IPS-NIHi11 (cell line): ENCODE measurements around the gene PLCH2.
"Not testable (repeated sequence)": the region's sequence is repeated elsewhere in the genome, so short reads cannot be mapped to it uniquely, and the experiment has no call there.

Experiments
- DNase-seq: peaks from one replicate; pipeline ENCODE4 v3.0.0; 2012; ENCODE audit warnings: mixed read lengths, low spot score

Gene PLCH2

DNA sequence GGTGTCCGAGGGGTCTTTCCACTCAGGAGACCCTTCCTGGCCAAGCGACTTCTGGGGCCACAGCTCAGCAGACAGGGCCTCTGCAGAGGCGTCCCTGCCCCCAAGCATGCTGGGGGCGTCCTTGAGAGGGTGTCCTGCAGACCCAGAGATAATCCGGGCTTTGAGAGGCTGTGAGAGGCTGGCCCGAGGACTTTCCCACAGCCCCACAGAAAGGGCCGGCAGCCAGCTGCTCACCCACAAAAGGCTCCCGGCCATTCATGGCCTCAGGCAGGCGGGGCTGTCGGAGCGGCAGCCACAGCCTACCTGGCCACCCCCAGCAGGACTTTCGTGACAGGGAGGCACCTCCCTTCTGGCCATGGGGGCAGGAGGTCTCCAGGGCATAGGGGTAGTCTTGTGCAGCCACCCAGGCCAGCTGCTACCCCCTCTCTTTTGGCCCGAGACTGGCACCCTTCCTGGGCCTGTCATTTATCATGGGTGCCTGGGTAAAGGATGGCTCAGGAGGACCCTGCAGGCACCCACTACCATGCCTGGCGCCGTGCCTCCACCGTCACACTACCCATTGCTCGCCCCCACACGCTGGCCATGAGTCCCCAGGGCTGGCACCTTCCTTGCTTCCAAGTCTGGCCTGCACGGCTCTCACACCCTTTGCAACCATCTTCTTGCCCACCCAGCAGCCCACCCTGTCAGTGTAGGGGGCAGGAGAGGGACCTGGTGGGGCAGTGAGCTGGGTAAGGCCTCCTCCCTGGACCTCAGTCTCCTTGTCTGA is 69.0 kb downstream of the PLCH2 start:
- DNase-seq, result no peak

DNA sequence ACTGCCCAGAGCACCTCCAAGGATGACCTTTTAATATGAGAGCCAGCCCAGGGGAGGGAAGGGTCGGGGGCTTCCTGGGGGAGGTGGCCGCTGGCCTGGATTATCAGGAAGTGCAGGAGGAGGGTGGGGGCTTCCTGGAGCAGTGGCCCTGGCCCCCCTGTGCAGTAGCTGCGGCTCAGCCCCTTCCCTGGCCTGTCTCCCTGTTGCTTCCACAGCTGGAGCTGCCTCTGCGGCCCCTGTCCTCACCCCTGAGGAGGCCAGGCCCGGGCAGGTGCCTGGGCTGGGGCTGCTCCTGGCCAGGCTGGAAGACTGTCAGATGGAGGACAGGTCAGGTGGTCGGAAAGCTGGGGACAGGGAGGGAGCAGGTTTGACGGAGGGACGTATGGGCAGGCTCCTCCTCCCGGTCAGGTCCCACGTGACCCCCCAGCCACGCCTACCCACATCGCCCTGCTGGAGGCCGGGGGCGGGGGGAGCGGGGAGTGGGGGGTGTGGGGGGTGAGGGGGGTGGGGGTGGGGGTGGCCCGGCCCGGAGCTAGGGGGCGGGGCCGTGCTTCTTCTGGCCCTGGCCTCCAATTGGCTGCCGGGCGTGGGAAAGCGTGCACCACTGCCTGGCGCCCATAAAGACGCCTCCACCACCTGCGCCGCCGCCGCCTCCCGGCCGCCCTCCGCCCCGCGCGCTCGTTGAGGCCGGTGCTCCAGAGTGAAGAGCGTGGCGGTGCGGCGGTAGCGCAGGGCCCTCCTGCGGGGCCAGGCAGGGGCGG is 69.8 kb downstream of the PLCH2 start:
- DNase-seq, result peak; percentile 92

DNA sequence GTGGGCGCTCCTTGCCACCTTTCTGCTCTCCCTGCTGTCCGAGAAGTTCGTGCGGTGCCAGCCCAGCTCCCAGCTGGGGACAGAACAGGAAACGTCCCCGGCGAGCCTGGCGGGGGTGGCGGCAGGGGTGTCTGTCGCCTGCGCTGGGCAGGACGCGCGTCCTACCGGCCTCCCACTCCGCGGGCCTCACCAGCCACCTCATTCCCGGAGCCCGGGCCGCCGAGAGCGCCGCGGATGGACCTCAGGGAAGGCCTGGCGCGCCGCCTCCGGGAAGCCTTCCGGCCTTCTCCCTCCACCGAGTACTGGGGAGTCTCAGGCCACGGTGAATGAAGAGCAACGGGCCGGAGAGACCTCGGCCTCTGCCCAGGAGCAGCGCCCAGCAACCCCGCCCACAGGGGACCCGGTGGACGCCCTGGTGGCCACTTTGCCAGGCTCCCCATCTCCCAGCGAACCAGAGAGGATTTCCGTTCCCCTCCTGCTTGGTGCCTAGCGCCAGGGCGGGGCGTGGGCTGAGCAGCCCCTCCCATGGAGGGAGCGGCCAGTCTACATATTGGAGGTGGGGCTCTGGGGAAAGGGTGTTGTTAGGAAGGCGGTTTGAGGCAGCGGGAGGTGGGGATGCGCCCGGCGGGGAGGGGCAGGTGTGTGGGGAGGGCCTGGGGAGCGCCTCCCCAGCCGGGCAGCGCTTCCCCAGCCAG is 70.6 kb downstream of the PLCH2 start:
- peak; percentile 87 for DNase-seq

DNA sequence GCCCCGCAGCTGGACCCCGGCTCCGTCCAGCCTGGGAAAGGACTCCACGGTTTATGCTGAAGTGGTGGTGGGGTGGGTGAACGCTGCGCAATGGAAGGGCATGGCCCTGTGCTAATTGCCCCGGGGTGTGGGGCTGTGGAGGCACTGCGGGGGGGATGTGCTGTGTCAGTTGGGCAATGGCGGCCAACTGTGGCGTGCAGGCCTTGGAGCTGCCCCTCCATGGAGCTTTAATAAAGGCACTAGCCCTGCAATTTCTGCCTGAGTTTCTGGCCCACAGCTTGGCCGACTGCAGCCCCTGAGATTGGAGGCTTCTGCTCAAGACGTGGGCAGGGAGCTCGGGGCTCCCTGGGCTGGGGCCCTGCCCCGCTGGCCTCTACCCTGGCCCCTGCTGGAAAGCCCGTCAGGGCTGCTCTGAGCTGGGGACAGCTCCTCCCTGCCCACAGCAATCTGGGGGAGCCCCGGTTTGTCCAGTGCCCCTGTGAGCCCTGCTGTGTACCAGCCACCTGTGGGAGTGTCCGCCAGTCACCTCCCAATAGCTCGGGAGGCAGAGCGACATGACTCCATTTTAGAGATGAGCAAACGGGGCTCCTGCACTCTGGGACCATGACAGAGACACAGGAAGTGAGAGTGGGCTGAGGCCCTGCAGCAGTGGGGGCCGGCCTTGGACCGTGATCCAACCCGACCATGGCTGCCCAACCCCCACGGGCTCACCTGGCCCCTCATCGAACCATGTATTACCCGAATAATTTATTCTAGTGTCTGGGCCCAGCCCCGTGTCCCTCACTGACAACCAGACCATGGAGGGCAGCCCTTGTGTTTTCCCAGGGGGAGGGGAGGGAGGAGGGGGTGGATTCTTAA is 71.3 kb downstream of the PLCH2 start:
- no peak for DNase-seq

DNA sequence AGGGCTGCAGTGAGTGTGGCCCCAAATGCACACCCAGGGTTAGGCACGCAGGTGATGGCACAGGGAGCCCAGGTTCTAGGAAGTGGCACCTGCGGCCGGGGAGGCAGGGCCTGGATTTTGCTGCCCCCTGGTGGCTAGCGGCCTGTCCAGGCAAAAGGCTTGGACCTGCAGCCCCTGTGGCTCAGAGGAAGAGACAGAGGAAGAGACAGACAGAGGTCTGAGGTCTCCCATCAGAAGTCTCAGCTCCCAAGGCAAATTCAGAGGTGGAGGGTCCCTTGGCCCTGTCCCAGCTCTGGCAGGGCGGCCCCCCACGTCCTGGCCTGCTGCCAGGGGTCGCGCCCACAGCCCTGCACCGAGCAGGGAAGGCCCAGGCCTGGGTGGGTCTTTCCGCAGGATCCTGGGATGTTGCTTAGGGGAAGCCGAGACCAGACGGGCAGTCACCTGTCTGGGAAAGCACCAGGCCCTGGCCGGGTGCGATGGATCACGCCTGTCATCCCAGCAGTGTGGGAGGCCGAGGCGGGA is 72.0 kb downstream of the PLCH2 start:
- DNase-seq, result peak; percentile 85

DNA sequence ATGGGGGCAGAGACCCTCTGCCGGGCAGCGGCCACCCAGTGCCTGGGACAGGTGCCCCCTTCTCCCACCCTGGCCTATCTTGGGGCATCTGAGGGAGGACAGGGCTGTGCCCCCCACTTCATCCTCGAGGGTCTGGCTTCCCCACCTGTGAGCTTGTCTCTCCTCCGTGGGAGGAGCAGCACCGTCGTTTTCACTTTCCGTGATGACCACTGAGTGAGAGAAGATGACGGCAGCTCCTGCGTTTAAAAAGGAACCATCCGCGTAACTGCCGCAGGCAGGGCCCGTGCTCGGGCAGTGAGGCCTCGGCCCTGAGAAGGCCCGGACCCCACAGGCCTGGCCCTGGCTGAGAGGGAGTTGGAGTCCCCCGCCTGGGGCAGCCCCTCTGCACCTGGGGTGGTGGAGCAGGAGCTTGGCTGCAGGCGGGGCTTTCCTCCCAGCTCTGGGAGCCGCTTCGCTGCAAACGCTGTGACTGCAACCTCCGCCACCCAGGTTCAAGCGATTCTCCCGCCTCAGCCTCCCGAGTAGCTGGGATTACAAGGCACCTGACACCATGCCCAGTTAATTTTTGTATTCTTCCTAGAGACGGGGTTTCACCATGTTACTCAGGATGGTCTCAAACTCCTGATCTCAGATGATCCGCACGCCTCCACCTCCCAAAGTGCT is 73.4 kb downstream of the PLCH2 start:
- DNase-seq, result not testable (repeated sequence)

DNA sequence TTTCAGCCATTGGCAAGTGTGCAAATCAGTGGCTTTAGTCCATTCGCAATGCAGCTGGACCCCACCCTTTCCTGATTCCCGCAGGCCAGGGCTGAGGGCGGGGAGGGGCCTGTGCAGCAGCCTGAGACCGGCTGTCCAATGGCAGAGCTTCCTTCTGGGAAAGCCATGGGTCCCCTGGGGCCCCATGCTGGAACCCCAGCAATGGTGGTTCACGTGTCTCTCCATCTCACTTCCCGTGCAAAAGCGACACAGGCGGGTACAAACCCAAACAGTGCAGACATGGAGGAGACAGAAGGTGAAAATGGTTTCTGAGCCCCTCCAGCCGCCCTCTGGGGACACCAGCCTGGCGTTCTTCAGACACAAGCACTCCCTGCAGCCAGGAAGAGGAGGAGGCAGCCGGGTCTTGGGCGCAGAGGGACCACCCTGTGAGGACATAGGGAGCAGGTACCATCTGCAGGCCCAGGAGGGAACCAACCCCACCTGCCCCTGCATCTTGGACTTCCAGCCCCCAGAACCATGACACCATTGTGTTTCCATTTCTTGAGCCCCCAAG is 74.3 kb downstream of the PLCH2 start:
- not testable (repeated sequence) for DNase-seq

DNA sequence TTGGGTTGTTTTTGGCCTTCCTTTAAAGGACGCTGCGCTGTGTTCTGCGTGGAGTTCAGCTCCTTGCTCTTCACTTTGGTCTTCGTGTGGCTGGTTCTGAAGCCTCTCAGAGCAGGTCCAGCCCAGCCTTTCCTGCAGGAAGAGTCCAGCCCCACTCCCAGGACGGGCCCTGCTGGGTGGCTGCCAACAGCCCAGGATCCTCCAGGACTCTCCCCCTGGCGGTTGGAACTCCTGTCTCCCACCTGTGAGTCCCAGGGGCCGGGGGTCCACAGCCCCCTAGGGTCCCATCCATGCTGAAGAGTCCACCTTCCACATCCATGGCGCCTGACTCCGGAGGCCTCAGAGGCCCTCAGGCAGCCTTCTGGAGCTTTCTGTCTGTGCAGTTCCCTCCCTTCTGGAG is 75.5 kb downstream of the PLCH2 start:
- not testable (repeated sequence) for DNase-seq

DNA sequence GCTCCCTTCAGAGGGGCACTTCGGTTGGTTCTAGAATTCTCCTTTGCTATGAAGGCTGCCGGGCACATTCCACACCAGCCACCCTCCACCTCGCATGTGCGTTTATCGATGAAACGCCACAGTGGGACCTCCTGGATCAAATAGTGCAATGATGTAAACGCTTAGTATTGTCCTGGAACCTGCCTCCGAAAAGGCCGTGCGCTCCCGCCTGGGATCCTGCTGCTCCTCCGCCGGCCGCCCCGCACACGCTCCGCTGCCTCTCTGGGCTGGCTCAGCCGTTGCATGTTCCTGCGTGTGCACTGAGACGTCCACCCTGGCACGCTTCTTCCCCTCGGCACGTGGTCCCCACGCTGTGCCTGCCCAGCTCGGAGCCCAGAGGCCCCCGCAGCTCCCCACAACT is 76.1 kb downstream of the PLCH2 start:
- DNase-seq, result no peak

DNA sequence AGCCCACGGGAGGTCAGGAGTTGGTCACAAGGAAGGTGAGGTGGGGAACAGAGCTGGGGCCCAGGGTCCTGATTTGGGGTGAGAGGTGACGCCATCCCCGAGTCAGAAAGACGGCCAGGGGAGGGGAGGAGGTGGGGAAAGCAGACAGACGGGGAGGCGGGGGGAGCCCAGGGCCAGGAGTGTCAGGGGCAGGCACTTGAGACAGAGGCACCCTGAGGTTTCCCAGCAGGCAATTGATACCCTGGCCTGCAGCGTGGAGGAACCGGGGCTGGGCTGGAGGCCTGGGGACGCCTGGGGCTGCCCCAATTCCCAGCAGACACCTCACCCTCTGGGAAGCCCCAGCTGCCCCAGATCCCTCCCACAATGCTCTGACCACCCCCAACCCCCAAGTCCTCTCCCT is 77.0 kb downstream of the PLCH2 start:
- not testable (repeated sequence) for DNase-seq

DNA sequence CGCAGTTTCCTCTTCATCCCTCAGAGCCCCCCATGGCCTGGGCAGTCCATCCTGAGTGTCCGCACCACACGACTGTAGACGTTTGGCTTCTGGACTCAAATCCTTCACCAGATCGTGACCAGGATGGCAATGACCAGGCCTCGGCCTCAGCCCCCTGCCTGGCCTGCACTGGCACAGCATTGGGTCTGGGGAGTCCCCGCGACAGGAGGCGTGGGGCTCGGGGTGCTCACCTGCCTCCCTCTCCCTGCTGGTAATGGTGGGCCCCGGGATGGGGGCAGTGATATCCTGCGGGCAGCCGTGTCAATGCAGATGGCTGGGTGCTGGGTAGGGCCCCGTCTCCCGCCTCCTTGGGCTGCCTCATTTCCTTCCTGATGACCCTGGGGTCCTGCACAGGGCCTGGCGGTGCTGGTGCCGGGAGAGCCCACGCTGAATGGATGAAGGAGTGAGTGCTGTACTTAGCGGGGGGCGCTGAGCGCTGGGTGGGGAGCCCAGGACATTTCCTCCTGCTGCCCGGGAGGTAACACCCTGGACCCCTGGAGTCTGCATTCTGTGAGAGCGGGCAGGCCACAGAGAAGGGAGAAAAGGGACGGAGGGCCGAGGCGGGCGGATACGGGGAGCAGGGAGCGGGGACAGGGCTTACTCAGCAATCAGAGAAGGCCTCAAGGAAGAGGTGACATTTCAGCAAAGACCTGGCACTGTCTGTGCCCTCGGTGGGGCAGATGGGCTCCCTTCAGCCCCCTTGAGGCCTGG is 78.0 kb downstream of the PLCH2 start:
- no peak for DNase-seq

DNA sequence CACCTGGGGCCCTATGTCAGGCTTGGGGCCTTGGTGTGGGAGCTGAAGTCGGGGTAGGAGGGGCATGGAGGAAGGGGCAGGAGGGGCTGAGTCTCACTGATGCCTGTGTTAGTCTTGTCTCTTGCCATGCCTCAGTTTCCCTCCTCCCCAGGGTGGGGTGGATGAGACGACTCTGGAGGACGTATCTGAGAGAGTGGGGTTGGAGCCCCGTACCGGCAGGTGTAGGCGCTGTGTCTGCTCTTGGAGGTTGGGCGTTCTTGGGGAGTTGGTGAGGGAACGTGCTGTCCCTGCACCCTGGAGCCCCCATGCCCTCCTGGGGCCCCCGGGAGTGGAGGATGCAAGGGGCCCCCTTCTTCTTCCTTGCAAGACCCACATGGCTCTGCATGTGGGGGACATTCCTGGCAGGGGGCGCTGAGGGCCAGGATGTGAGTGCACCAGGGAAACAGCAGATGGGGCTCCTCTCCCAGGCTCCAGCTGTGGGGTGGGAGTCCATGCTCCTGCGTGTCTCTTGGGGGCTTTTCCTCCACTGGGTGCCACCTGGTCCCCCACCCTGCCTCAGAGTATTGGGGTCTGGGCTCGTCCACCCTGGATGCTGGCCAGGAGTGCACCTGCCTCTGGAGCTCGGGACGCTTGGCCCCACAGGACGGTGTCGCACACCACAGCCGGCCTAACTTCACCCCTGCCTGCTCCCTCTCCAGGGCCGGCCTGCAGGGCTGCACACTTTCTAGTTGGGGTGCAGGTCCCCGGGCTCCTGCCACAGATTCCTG is 78.7 kb downstream of the PLCH2 start:
- no peak for DNase-seq
